ENCODE measurements around the gene SARDH. TPM values are rescaled to one million over a fixed set of nuclear protein-coding genes. Genes with fewer than 3 reads are reported as not detected.
A peak's percentile ranks its signal among the peaks of the same experiment; 100 is the strongest.

Gene SARDH
- total and polyA plus RNA-seq, 2 of the 13 experiments (the other 11 are each of a cell fraction or from before 2014, with no cell fraction given): 11.6 to 34.9 TPM

DNA sequence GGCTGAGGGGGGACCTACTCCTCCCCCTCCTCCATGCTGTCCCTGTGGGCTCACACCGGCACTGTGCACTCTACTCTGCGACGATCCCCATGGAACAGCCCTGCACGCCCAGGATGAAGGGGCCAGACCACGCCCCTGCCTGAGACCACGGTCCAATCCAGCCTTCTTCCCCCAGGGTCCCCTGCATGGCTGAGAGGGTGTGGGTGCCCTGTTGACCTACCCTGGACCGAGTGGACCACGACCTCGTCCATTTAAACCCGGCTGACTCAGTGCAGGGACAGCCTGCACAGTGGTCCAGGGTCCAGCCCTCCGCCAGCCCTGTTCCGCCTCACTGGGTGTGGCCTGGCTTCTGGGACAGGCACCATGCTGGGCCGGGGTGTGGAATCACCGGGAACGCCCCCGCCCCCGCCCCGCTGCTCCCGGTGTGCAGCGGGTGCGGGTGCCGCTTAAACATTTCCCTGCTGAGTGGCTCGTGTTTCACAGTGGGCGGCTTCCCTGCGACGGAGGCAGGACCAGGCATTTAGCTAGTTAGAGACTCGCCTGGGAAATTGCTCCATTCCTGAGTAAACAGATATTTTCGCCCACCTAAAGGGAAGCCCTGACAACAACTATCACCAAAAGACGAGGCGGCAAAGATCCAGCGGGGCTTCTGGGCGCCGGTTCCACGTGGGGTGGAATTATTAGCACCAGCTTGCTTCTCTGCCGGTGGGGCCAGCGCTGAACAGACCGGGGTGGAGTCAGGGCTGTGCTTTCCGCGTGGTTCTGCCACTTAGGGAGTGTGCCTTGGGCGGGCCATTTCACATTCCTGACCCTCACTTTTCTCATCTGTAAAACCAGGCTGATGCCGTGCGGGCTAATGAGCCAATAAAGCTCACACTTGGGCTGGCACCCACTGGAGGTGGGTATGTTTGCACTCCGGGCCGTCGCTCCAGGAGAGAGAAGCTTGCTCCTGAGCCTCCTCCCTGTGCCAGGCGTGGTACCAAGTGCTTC, 79.4 kb downstream of the SARDH start (continued):
- TF ChIP-seq, protein P1, sequence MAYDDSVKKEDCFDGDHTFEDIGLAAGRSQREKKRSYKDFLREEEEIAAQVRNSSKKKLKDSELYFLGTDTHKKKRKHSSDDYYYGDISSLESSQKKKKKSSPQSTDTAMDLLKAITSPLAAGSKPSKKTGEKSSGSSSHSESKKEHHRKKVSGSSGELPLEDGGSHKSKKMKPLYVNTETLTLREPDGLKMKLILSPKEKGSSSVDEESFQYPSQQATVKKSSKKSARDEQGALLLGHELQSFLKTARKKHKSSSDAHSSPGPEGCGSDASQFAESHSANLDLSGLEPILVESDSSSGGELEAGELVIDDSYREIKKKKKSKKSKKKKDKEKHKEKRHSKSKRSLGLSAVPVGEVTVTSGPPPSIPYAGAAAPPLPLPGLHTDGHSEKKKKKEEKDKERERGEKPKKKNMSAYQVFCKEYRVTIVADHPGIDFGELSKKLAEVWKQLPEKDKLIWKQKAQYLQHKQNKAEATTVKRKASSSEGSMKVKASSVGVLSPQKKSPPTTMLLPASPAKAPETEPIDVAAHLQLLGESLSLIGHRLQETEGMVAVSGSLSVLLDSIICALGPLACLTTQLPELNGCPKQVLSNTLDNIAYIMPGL (CRISPR knock-in tag; IDR thresholded peaks at IDR 0.05; ENCODE audit: borderline replicate concordance in 1 of 2, low read depth in 1 of 2): 0 out of 4 replicates have a peak, but pooled peaks of 1 of the 2 experiments have one; percentile 24
- no peak for TF ChIP-seq REXO4 (CRISPR knock-in tag; IDR thresholded peaks at IDR 0.05; ENCODE audit: borderline replicate concordance)
- TF ChIP-seq XRCC5 (optimal IDR thresholded peaks at IDR 0.05; ENCODE audit: low read length): peak; percentile 56
- TF ChIP-seq KLF16 (CRISPR knock-in tag; IDR thresholded peaks at IDR 0.05): peak in 1 of 2 experiments; percentile 74; a peak in 2 of 4 replicates
- TF ChIP-seq ZNF138 (CRISPR knock-in tag; IDR thresholded peaks at IDR 0.05; ENCODE audit: low read depth): no peak
- no peak for TF ChIP-seq SCMH1 (CRISPR knock-in tag; IDR thresholded peaks at IDR 0.05; ENCODE audit: borderline replicate concordance)
- peak; percentile 67; the same call in 1 of the 2 replicates for TF ChIP-seq KAT8 (CRISPR knock-in tag; IDR thresholded peaks at IDR 0.05)
- TF ChIP-seq, protein P2, sequence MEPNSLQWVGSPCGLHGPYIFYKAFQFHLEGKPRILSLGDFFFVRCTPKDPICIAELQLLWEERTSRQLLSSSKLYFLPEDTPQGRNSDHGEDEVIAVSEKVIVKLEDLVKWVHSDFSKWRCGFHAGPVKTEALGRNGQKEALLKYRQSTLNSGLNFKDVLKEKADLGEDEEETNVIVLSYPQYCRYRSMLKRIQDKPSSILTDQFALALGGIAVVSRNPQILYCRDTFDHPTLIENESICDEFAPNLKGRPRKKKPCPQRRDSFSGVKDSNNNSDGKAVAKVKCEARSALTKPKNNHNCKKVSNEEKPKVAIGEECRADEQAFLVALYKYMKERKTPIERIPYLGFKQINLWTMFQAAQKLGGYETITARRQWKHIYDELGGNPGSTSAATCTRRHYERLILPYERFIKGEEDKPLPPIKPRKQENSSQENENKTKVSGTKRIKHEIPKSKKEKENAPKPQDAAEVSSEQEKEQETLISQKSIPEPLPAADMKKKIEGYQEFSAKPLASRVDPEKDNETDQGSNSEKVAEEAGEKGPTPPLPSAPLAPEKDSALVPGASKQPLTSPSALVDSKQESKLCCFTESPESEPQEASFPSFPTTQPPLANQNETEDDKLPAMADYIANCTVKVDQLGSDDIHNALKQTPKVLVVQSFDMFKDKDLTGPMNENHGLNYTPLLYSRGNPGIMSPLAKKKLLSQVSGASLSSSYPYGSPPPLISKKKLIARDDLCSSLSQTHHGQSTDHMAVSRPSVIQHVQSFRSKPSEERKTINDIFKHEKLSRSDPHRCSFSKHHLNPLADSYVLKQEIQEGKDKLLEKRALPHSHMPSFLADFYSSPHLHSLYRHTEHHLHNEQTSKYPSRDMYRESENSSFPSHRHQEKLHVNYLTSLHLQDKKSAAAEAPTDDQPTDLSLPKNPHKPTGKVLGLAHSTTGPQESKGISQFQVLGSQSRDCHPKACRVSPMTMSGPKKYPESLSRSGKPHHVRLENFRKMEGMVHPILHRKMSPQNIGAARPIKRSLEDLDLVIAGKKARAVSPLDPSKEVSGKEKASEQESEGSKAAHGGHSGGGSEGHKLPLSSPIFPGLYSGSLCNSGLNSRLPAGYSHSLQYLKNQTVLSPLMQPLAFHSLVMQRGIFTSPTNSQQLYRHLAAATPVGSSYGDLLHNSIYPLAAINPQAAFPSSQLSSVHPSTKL (CRISPR knock-in tag; IDR thresholded peaks at IDR 0.05): peak; percentile 60; the same call in 1 of the 2 replicates
- no peak; the same call in 1 of the 2 replicates for TF ChIP-seq ZNF776 (CRISPR knock-in tag; IDR thresholded peaks at IDR 0.05)
- no peak for TF ChIP-seq CBX2 (IDR thresholded peaks at IDR 0.05; ENCODE audit: low read depth, low read length)
- no peak for TF ChIP-seq CBX2 (CRISPR knock-in tag; IDR thresholded peaks at IDR 0.05; ENCODE audit: low read depth)
- TF ChIP-seq, protein P3, sequence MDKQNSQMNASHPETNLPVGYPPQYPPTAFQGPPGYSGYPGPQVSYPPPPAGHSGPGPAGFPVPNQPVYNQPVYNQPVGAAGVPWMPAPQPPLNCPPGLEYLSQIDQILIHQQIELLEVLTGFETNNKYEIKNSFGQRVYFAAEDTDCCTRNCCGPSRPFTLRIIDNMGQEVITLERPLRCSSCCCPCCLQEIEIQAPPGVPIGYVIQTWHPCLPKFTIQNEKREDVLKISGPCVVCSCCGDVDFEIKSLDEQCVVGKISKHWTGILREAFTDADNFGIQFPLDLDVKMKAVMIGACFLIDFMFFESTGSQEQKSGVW (CRISPR knock-in tag; IDR thresholded peaks at IDR 0.05; ENCODE audit: borderline replicate concordance): no peak
- TF ChIP-seq ZNF33B (CRISPR knock-in tag; IDR thresholded peaks at IDR 0.05): no peak
- no peak for TF ChIP-seq TGIF2 (CRISPR knock-in tag; IDR thresholded peaks at IDR 0.05)
- peak; percentile 87 to 88 for TF ChIP-seq NR2F1 (CRISPR knock-in tag; IDR thresholded peaks at IDR 0.05)
- TF ChIP-seq, protein P4, sequence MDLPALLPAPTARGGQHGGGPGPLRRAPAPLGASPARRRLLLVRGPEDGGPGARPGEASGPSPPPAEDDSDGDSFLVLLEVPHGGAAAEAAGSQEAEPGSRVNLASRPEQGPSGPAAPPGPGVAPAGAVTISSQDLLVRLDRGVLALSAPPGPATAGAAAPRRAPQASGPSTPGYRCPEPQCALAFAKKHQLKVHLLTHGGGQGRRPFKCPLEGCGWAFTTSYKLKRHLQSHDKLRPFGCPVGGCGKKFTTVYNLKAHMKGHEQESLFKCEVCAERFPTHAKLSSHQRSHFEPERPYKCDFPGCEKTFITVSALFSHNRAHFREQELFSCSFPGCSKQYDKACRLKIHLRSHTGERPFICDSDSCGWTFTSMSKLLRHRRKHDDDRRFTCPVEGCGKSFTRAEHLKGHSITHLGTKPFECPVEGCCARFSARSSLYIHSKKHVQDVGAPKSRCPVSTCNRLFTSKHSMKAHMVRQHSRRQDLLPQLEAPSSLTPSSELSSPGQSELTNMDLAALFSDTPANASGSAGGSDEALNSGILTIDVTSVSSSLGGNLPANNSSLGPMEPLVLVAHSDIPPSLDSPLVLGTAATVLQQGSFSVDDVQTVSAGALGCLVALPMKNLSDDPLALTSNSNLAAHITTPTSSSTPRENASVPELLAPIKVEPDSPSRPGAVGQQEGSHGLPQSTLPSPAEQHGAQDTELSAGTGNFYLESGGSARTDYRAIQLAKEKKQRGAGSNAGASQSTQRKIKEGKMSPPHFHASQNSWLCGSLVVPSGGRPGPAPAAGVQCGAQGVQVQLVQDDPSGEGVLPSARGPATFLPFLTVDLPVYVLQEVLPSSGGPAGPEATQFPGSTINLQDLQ (CRISPR knock-in tag; IDR thresholded peaks at IDR 0.05): no peak
- TF ChIP-seq ZNF326 (CRISPR knock-in tag; IDR thresholded peaks at IDR 0.05; ENCODE audit: borderline replicate concordance): peak; percentile 89; the same call in 1 of the 2 replicates
- TF ChIP-seq JUNB (CRISPR knock-in tag; IDR thresholded peaks at IDR 0.05; ENCODE audit: borderline replicate concordance): no peak
